NCI-H2227 (cell line): ENCODE results near the gene MC2R.
"Not testable (repeated sequence)": the region's sequence is repeated elsewhere in the genome, so short reads cannot be mapped to it uniquely, and the experiment has no call there.

ENCODE experiments used
- DNase-seq: peaks from one replicate; lab custom pipeline; 2025; ENCODE audit not compliant: unreplicated experiment; lab: John Stamatoyannopoulos, UW

Gene MC2R

DNA sequence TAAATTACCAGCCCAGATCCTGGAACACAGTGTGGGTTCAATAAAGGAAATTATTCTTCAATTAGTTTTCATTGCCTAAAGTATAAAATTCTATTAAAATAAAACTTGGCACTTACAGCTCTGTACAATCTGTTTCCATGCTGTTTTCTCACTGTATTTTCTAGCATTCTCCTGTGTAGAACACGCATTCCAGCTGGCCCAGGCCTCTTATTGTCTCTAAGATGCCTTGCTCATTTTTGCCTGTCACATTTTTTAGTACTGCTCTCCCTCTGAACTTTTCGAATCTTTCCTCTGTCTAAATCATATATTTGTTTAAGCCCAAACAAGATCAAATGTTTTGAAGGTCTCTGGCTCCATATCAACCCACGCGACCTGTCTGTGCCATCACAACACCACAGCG lies 20.8 kb downstream of the MC2R start:
- DNase-seq: no peak

DNA sequence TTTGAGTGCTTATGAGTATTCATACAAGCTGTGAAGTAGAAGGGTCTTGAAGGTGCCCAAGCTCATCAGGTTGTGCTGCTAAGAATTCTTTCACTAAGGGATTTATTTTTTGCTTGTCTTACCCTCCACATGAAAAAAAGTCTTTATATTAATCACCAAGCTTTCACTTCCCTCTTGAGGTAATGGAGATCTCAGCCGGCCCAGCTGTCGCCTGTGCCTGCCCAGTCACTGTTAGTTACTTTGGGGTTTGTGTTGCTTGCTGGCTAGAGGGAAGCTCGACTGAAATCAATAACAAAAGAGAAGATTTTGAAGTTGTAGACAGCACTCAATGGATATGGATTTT lies 21.9 kb downstream of the MC2R start:
- DNase-seq: no peak

- DNase-seq: no peak
Observed at GRCh38 chr18:13892098-13892497, 23.2 kb downstream of the MC2R start.

- DNase-seq: no peak
Observed at GRCh38 chr18:13890761-13891361, 24.5 kb downstream of the MC2R start.

GRCh38 chr18:13889671-13890070 lies 25.7 kb downstream of the MC2R start:
- DNase-seq: no peak

- DNase-seq: no peak
Observed at GRCh38 chr18:13888191-13888716, 27.1 kb downstream of the MC2R start.

GRCh38 chr18:13885009-13885408 lies 30.3 kb downstream of the MC2R start:
- no peak for DNase-seq

DNA sequence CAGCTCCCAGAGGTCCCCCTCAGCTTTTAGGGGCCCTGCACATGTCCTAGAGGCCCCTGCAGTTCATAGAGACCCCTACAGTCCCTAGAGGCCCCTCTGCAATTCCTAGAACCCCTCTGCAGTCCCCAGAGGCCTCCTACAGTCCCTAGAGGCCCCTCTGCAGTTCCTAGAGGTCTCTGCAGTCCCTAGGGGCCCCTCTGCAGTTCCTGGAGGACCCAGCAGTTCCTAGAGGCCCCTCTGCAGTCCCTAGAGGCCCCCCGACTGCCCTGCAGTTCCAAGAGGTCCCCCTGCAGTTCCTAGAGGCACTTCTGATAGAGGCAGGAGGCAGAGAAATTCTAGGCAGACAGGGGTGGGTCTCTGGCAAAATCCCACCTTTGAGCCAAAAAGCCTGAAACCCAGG lies 35.4 kb downstream of the MC2R start:
- no peak for DNase-seq

- no peak for DNase-seq
Observed at GRCh38 chr18:13879492-13879891, 35.8 kb downstream of the MC2R start.

- no peak for DNase-seq
Observed at GRCh38 chr18:13878857-13879256, 36.5 kb downstream of the MC2R start.

DNA sequence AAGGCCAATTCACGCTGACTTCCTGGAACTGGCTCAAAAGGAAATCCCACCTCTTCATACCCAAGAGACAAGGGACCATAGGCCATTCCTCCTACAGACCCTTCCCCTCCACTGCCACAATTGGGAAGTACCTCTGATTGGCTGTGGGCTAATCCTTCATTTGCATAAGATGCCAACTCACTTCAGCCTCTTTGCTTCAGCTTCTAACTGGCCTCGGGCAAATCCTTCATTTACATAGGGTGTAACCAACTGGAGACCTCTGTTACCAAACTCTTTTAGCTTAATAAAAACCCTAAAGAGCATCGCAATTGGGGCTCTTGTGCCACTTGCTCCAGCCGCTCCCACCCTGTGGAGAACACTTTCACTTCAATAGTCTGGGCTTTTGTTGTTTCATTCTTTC lies 38.2 kb downstream of the MC2R start:
- DNase-seq: no peak

- DNase-seq: no peak
Observed at GRCh38 chr18:13874558-13874957, 40.8 kb downstream of the MC2R start.

GRCh38 chr18:13872932-13873331 lies 42.4 kb downstream of the MC2R start:
- DNase-seq: no peak

GRCh38 chr18:13872373-13872772 lies 43.0 kb downstream of the MC2R start:
- no peak for DNase-seq

DNA sequence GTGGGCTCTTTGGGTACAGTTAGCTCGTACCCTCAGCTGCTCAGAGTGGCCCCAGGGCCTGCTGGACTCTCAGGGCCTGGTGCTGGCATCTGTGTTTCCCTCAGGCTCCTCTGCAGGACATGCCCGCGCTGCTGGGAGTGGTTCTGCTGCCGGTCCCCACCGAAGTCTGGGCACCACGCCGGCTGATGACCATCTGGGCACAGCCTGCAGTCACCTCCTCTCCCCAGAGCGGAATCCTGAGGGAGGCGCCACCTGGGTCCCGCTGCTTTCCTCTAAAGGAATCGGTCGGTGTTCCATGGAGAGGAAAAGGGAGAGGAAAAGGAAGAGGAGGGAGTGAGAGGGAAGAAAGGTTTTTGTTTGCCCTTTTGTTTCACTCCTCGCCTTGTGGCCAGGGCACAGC lies 43.6 kb downstream of the MC2R start:
- no peak for DNase-seq

DNA sequence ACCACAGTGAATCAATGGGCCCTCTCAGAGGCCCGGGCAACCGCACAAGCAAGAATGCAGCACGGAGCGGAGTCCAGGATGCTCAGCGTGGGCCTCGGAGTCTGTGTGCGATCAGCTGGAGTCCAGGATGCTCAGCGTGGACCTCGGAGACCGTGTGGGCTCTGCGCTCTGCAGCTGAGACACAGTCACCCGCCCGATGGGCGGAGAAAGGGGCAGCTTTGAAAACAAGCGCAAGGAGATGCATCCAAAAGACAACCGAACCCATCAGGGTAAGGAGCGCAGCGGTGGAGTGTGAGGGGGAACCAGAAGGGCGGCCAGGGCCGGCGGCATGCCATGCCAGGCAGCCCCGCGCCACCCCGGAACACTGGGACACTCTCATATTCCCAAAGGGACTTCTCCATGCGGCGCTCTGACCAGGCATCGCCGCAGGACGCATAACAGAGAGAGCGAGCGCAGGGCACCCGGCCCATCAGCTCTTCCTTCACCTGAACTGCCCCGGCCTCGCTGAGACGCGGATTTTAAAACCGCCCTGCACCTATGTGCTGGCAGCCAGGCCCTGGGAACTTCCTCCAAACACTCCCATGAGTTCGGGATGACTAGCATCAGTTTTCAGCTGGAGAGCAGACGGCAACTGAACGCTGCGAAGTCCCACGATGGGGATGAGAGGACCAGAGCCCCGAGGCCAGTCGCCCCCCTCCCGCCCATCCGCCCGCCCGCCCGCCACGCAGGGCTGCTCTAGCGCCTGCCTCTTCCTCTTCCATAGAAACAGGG lies 46.6 kb downstream of the MC2R start:
- DNase-seq: no peak

- DNase-seq: not testable (repeated sequence)
Observed at GRCh38 chr18:13862898-13863297, 52.4 kb downstream of the MC2R start.

DNA sequence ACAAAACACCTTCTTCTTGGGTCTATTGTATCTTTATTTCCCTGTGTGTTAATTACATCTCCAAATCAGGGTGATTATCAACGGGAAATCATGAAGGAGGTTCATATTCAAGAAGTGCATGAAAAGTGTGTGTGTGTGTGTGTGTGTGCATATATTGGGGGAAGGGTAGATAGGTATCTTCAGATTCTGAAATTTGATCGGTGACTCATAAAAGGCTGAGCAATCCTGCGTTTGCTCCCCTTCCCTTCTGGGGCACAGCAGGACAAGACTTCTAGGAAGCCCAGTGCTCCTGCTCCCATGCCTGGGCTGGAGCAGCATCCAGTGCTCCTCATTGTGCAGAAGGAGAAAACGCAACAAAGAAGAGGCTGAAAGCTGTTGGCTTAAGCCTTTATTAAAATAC lies 65.5 kb downstream of the MC2R start:
- DNase-seq: no peak

GRCh38 chr18:13836559-13836958 lies 78.8 kb downstream of the MC2R start:
- no peak for DNase-seq

DNA sequence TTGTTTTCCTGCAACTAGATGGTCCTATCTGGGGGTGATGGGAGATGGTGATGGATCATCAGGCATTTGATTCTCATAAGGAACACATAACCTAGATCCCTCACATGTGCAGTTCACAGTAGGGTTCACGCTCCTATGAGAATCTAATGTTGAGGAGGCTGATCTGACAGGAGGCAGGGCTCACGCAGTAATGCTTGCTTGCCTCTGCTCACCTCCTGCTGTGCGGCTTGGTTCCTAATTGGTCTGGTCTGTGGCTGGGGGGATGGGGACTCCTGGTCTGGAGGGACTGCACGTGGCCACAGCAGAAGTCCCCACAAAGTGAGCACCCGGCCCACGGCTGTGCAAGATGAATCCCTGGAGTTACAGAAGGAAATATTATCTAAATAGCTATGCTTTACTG lies 80.1 kb downstream of the MC2R start:
- no peak for DNase-seq

DNA sequence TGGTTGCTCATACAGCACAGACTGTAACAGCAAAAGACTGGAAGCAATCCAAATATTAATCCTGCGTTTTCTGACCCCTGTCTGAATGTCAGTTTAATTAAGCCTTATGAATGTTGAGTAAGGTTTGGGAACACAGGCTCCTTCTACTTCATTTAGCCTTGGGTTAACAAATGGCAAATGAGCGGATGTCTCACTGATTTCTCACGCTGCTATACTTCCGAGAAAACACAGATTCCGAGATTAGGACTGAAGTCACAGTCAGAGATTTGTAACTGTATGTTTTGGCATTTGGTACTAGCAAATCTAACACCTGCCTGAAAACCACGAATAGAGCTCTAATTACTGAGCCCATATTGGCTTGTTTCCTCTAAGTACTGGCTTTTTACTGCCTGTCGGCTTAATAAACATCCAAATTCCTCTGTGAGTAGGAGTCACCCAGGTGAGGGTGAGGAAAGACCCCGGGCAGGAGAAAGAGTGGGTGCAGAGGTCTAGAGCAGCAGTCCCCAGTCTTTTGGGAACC lies 80.8 kb downstream of the MC2R start:
- no peak for DNase-seq
